GM12874 (cell line): ENCODE data around the gene HOOK1.

ENCODE experiments used
- TF ChIP-seq, protein P1 (sequence below): IDR thresholded peaks from 2 replicates; pipeline ENCODE4 v1.5.1; 2011; ENCODE audit warnings: low read depth, mild to moderate bottlenecking, control low read depth, low read length, moderate library complexity; ENCODE audit not compliant: insufficient read depth

Gene HOOK1

DNA sequence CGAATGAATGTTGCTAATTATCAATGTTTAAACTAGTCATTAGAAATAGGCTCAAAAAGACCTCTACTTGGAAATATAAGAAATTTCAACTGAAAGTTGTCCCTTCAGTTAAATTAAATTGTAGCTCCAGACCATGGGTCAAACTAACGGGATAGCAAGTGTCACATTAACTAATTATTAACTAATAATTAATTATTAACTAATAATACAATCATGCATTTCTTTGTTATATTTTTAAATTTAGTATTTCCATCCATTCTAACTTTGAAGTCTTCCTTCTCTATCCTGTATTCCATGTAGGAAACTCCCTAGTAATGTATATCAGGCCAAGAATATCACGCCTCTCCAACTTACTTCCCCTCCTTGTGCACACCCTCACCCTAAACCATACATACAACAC lies 43.4 kb upstream of the HOOK1 start:
- TF ChIP-seq, protein P1, sequence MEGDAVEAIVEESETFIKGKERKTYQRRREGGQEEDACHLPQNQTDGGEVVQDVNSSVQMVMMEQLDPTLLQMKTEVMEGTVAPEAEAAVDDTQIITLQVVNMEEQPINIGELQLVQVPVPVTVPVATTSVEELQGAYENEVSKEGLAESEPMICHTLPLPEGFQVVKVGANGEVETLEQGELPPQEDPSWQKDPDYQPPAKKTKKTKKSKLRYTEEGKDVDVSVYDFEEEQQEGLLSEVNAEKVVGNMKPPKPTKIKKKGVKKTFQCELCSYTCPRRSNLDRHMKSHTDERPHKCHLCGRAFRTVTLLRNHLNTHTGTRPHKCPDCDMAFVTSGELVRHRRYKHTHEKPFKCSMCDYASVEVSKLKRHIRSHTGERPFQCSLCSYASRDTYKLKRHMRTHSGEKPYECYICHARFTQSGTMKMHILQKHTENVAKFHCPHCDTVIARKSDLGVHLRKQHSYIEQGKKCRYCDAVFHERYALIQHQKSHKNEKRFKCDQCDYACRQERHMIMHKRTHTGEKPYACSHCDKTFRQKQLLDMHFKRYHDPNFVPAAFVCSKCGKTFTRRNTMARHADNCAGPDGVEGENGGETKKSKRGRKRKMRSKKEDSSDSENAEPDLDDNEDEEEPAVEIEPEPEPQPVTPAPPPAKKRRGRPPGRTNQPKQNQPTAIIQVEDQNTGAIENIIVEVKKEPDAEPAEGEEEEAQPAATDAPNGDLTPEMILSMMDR = no peak

DNA sequence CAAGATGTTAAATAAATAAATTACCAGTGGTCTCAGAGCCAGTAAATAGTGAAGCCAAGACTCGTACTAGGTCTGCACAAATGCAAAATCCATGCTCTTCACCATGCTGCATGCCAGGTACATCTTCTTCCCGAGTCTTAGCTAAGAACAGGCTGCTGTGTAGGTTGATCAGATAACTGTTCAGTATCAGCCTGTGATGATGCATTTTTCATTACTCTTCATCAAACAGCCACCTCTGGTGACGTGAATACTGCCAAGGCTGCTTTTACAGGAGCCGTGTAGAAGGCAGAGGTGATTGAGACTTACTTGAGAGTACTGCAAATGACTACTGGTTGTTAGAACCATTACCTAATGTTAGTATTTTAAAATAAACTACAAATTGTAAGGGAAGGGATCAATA lies 39.3 kb upstream of the HOOK1 start:
- TF ChIP-seq, protein P1 = no peak

DNA sequence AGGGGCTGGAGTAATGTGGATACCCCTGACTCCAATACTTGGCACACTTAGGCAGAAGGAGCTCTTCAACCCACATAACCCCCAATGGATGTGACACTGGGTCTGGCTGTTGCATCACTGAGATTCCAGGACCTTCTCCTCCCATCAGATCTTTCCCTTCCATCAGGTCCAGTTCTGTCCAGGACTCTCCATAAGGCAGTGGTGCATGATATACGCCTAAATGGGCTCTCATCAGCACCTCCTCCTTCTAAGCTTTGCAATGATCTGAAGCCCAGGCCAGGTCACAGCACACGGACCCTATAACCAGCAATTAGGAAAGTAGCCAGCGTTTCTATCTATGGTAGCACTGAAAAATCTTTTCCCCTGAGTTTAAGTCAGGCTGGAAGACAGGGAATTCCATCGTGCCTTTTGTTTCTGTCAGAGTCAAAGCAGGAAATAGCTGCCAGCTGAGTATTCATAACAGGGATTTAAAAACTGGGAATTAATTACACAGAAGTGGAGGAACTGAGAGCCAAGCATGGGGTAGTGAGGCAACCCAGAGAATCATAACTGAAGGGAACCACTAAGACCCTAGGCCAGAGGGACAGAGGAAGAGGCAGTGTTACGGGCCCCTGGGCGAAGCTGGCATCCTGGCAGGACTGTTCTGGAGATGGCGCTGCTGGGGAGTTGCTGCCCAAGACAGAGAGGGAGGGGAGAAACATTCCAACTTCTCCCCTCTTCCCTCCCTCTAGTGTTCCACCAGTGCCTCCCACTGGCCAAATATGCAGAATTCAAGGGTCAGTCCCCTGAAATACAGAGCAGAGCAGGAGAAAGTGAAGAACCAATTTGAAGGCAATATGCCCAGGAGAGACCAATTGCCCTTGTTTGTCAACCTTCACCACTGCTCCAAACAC lies 37.5 kb upstream of the HOOK1 start:
- TF ChIP-seq, protein P1 = no peak

DNA sequence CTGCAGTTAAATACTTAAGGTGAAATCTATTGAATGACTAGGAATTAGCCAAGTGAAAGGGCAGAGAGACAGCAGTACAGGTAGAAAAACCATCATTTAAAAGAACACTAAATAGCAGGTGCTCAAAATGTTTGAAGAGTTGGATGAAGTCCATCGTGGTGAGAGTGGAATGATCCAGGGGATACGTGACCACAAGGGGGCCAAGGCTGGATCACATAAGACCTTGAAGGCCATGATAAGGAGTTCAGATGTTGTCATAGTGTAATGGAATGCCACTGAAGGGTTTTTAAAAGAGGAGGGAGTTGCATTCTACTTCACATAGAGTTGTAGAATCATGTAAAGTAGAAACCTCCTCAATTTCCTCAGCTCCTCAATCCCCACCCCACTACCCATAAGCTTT lies 34.8 kb upstream of the HOOK1 start:
- TF ChIP-seq, protein P1 = no peak

DNA sequence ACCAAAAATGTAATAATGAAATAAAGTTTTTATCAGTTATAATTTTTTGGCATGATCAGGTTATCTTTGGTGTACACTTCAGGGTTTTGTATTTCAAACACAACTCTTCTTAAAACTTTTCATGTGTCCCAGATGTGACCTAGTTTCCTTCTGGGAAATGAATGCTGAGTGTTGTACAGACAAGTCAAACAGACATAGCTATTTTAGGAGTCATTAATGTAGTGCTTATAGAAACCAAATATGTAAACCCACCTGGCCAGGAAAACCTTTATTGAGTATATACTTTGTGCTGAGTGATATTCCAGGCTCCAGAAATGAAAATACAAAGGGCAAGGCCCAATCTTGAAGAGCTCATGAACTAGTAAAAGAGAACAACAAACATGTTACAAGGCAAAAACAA lies 25.9 kb upstream of the HOOK1 start:
- TF ChIP-seq, protein P1 = no peak

DNA sequence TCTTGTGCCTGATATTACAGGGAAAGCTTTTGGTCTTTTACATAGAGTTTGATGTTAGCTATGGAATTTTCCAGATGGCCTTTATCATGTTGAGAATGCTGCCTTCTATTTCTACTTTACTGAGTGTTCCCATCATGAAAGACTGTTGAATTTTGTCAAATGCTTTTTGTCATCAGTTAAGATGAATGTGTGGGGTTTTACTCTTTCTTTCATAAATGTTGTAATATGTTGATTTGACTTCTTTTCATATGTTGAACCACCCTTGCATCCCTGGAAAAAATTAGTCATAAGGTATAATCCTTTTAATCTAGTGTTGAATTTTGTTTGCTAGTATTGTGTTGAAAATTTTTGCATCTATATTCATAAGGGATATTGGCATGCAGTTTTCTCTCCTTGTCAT lies 16.1 kb upstream of the HOOK1 start:
- TF ChIP-seq, protein P1 = no peak

DNA sequence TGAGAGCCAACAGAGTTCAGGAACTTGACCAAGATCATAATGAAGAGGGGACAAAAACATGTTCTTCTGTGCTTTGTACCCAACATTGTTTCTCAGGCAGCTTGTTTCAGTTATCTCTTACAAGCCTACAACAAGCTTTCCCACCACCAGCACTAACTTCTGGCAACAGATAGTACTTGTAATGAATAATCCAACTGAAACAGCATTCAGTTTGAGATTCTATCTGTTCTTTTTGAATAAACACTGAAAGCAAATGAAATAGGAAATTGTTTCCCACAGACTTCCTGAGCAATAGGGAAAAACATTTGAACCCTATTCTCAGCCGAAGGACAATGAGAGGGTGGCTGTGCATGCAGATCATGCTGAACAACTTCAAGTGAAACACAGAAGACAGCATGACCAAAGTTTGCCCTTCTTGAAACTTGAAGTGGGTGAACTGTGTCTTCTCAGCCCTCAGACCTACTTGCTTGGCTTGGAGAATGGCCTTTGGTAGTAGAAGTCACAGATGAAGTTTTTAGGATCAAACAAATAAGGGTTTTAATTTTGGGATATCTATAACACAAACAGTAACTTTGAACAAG lies 11.2 kb upstream of the HOOK1 start:
- TF ChIP-seq, protein P1 = no peak
